ENCODE results near the gene GRIP1.

The GRIP1 gene

GRCh38 chr12:66331814-66332213 lies 347.1 kb downstream of the GRIP1 start:
- no peak for TF ChIP-seq CTCF (conservative IDR thresholded peaks at IDR 0.05)

GRCh38 chr12:66331016-66331415 lies 347.9 kb downstream of the GRIP1 start:
- no peak for TF ChIP-seq CTCF (conservative IDR thresholded peaks at IDR 0.05)
- H3K27ac ChIP-seq: no peak overlapping the region

More at GRCh38 chr12:66331814-66332213, 347.1 kb downstream of the GRIP1 start:
- H3K27ac ChIP-seq: no peak overlapping the region

- H3K27ac ChIP-seq: no peak overlapping the region
- no peak for TF ChIP-seq CTCF (conservative IDR thresholded peaks at IDR 0.05)
Observed at GRCh38 chr12:66329941-66330340, 348.9 kb downstream of the GRIP1 start.

GRCh38 chr12:66323017-66323416 lies 355.9 kb downstream of the GRIP1 start:
- no peak for TF ChIP-seq CTCF (conservative IDR thresholded peaks at IDR 0.05)
- no peak overlapping the region for H3K27ac ChIP-seq

GRCh38 chr12:66321435-66321834 lies 357.4 kb downstream of the GRIP1 start:
- no peak for TF ChIP-seq CTCF (conservative IDR thresholded peaks at IDR 0.05)
- no peak overlapping the region for H3K27ac ChIP-seq

GRCh38 chr12:66320996-66321395 lies 357.9 kb downstream of the GRIP1 start:
- TF ChIP-seq CTCF (conservative IDR thresholded peaks at IDR 0.05): no peak
- H3K27ac ChIP-seq: no peak overlapping the region

- no peak for TF ChIP-seq CTCF (conservative IDR thresholded peaks at IDR 0.05)
- no peak overlapping the region for H3K27ac ChIP-seq
Observed at GRCh38 chr12:66319266-66319954, 359.5 kb downstream of the GRIP1 start.

Data from VCaP (cell line).